Activated CD4-positive, alpha-beta T cell treated with anti-CD3 and anti-CD28 coated beads, Interleukin-10, Interleukin-2, amounts not matched to agents 100 ng/mL and 50 ng/mL, durations not matched to agents 16 hours and 8 hours (primary cell): Measurements from ENCODE around the gene TP53.
"Not testable (repeated sequence)": the region's sequence is repeated elsewhere in the genome, so short reads cannot be mapped to it uniquely, and the experiment has no call there.

Source experiments
- DNase-seq: peaks from one replicate; pipeline ENCODE4 v3.0.0-alpha.2; 2020

TP53 gene

DNA sequence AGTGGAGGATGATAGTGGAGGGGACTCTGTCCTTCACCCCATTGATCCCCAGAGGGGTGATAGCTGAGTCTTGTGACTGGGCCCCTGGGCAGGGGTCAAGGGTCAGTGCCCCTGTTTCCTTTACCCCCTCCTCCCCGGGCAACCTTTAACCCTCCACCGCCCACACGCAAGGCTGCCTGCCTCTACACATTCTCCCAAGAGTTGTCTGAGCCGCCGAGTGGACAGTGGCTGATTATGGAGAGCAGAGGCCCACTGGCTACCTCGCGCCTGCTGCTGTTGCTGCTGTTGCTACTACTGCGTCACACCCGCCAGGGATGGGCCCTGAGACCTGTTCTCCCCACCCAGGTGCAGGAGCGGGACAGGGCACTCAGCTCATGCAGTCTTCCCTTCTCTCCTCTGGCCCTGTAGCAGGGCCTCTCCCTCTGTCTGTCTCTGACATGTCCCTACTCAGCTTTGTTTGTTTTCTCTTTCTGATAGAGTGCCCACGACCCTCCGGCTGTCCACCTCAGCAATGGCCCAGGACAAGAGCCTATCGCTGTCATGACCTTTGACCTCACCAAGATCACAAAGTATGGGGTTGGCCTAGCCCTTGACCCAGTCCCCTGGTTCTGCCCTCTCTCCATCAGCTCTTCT, 57.2 kb downstream of the TP53 start, which contains the start of gene SHBG:
TSS of gene SHBG (plus strand) at position 197 of the 633 bp plus-strand sequence. CDS start at position 235, 38 bp downstream.
- DNase-seq: no peak

DNA sequence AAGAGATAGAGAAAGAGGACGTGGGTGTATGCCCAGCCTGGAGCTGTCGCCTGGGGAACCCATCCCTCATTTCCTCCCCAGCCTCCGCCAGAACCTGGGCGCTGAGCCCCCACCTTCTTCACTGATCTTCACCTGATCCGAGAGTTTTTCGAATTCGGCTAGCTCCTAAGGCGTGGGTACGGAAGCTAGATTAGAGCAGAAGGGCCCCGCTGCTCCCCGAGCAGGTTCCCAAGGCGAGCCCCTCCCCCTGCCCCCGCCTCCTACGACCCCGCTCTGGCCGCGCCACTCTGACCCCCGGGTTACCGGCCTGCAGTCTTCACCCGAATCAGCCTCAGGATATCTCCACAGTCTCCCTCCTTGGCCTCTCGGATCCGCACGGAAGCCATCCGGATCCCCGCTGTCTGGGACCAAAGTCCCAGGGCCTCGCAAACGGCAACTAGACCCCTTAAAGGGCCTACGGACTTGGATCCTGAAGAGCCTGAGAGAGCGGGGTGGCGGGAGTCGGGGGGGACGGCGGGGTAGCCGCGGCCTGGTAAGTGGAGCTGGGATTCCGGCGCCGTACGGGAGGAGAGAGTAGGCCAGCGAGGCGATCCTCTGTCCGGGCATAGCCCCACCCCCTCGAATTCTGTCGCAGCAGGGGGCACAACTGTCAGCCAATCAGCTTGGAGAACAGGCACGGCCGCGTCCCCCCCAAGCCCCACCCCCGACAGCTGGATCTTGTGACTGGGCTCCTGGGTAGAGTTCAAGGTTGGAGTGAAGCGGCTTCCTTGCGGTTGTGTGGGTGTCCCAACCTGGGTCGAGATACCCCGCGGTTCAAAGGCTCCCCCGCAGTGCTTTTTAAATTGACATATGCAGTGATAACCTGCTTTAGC, 59.8 kb downstream of the TP53 start, which contains the start of gene SAT2:
TSS of gene SAT2 (minus strand) at position 572 of the 872 bp plus-strand sequence. CDS start at position 386, 186 bp downstream.
- peak; percentile 93 for DNase-seq

DNA sequence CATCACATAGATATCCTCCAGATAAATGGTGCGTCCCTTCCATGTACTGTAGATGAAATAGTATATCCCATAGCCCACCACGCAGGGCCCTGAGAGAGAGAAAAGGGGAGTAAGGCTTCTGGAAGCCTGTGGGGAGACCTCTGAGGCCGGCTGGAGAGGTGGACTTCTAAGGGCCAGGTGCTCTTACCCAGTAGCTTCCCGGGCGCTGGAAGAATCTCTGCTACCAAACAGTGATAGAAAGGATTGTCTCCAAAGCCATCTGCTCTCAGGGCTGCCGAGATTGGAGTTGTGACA, 60.4 kb downstream of the TP53 start:
- DNase-seq: no peak

GRCh38 chr17:7626307-7626706, 61.0 kb downstream of the TP53 start:
- DNase-seq: no peak

- not testable (repeated sequence) for DNase-seq
Observed at GRCh38 chr17:7625749-7626148, 61.5 kb downstream of the TP53 start.

- no peak for DNase-seq
Observed at GRCh38 chr17:7623661-7624060, 63.6 kb downstream of the TP53 start.

- no peak for DNase-seq
Observed at GRCh38 chr17:7620835-7621234, 66.5 kb downstream of the TP53 start.

GRCh38 chr17:7618608-7619007, 68.7 kb downstream of the TP53 start:
- DNase-seq: no peak
